HepG2 (cell line): ENCODE measurements around the gene GPR176. TPM values are rescaled to one million over a fixed set of nuclear protein-coding genes. Genes with fewer than 3 reads are reported as not detected.

Experiments
- ATAC-seq: fragments of 200-7000 bp; cut with Tn5 transposase; 3 replicates; pipeline ENCODE4 v1.9.1; 2020; ENCODE audit warnings: mild to moderate bottlenecking, moderate library complexity
- BruUV-seq: library from RNA; stranded (reverse); fragments of 400-500 nt; replicated peaks from 2 replicates; lab custom pipeline; 2021; lab: Mats Ljungman, UMichigan
- CTCF ChIA-PET: fragments of 300-600 bp; formaldehyde crosslinking; extraction: SDS; loops from one replicate; lab custom pipeline; 2021; ENCODE audit warnings: low total read pairs, inconsistent platforms, low intra/inter-chr PET ratio; lab: Yijun Ruan, JAX
- POLR2A ChIA-PET: fragments of 350-600 bp; sonication (Branson Sonifier 250); formaldehyde crosslinking; loops from one replicate; lab custom pipeline; 2020; ENCODE audit warnings: antibody characterized with exemption, inconsistent platforms; lab: Yijun Ruan, JAX
- DNase-seq: peaks from one replicate; pipeline ENCODE4 v3.0.0-alpha.2; 2015; ENCODE audit warnings: low spot score
- FAIRE-seq: peaks from 3 replicates; lab custom pipeline; 2011; peaks lifted over from hg19 to GRCh38; lab: Jason Lieb, UNC
- H2AFZ ChIP-seq: one replicate; pipeline ENCODE4 v1.6.1; 2011; ENCODE audit warnings: low read length, inconsistent platforms
- H3K27ac ChIP-seq: fragments of 300-600 bp; 3 replicates; pipeline ENCODE4 v1.8.0; 2011; ENCODE audit warnings: mixed run types, mild to moderate bottlenecking, mixed read lengths, low read length, inconsistent platforms; ENCODE audit not compliant: insufficient read depth; ENCODE audit errors: extremely low read length
- H3K27me3 ChIP-seq, 2 experiments: fragments of 200-600 bp in 1 of 2; 2 replicates in 1 of 2; 3 replicates in 1 of 2; pipeline versions ENCODE4 v1.6.0 to v1.8.0; 2011; ENCODE audit warnings: low read length in 2 of 2, mild to moderate bottlenecking in 2 of 2, moderate library complexity in 2 of 2, inconsistent platforms in 1 of 2; ENCODE audit not compliant: insufficient read depth in 2 of 2, control insufficient read depth in 1 of 2
- H3K36me3 ChIP-seq, 2 experiments: fragments of 200-600 bp in 1 of 2; replicated peaks in 1 of 2; 2 replicates in 1 of 2; 3 replicates in 1 of 2; pipeline versions ENCODE4 v1.5.1 to v1.8.0; 2011; ENCODE audit warnings: low read length in 2 of 2, inconsistent platforms in 1 of 2; ENCODE audit not compliant: insufficient read depth in 2 of 2, control insufficient read depth in 1 of 2
- H3K4me1 ChIP-seq: 2 replicates; pipeline ENCODE4 v1.5.1; 2012; ENCODE audit warnings: low read length, inconsistent platforms; ENCODE audit not compliant: insufficient read depth
- H3K4me2 ChIP-seq: 2 replicates; pipeline ENCODE4 v1.6.0; 2011; ENCODE audit warnings: low read depth, low read length, inconsistent platforms
- H3K4me3 ChIP-seq, 3 experiments: fragments of 200-600 bp in 1 of 3; sonication (generic), shearing (Covaris generic) in 1 of 3; replicated peaks in 1 of 3; 2 replicates each; pipeline ENCODE4 v1.5.1; 2011 to 2016; ENCODE audit warnings: low read length in 3 of 3, inconsistent platforms in 2 of 3, low read depth in 2 of 3, mild to moderate bottlenecking in 2 of 3, control low read depth in 1 of 3, mixed read lengths in 1 of 3; ENCODE audit not compliant: insufficient read depth in 1 of 3
- H3K79me2 ChIP-seq: one replicate; pipeline ENCODE4 v1.6.1; 2011; ENCODE audit warnings: low read length, inconsistent platforms; ENCODE audit not compliant: insufficient read depth
- H3K9ac ChIP-seq: 2 replicates; pipeline ENCODE4 v1.6.0; 2011; ENCODE audit warnings: mild to moderate bottlenecking, low read depth, low read length, inconsistent platforms; ENCODE audit not compliant: insufficient read depth
- H3K9me3 ChIP-seq: 2 replicates; pipeline ENCODE4 v1.5.1; 2012; ENCODE audit warnings: mild to moderate bottlenecking, low read length
- H4K20me1 ChIP-seq: 2 replicates; pipeline ENCODE4 v1.6.0; 2011; ENCODE audit warnings: inconsistent platforms, mild to moderate bottlenecking, low read length, moderate library complexity; ENCODE audit not compliant: insufficient read depth
- FLYWCH1 ChIP-seq: sonication (generic); formaldehyde crosslinking; IDR thresholded peaks from 2 replicates; pipeline ENCODE4 v1.8.1; 2023; ENCODE audit warnings: mild to moderate bottlenecking, missing genetic modification reagents
- FOXO1 ChIP-seq: sonication (generic); formaldehyde crosslinking; IDR thresholded peaks from 2 replicates; pipeline ENCODE4 v1.4.0; 2020; ENCODE audit warnings: missing genetic modification reagents
- GATAD1 ChIP-seq: IDR thresholded peaks from 2 replicates; pipeline ENCODE4 v1.6.1; 2016; ENCODE audit warnings: missing genetic modification reagents, missing compliant biosample characterization
- KMT2A ChIP-seq: sonication (generic); formaldehyde crosslinking; IDR thresholded peaks from 2 replicates; pipeline ENCODE4 v1.4.0; 2020; ENCODE audit warnings: missing genetic modification reagents
- KMT2B ChIP-seq: IDR thresholded peaks from 2 replicates; pipeline ENCODE4 v1.6.1; 2016; ENCODE audit warnings: missing genetic modification reagents, missing compliant biosample characterization
- MED8 ChIP-seq: sonication (generic); formaldehyde crosslinking; IDR thresholded peaks from 2 replicates; pipeline ENCODE4 v1.8.1; 2023; ENCODE audit warnings: mild to moderate bottlenecking, missing genetic modification reagents; ENCODE audit not compliant: insufficient replicate concordance
- SMAD3 ChIP-seq: sonication (generic); formaldehyde crosslinking; IDR thresholded peaks from 2 replicates; pipeline ENCODE4 v1.4.0; 2020; ENCODE audit warnings: missing genetic modification reagents
- THYN1 ChIP-seq: sonication (generic); formaldehyde crosslinking; IDR thresholded peaks from 2 replicates; pipeline ENCODE4 v1.8.1; 2023; ENCODE audit warnings: low read depth, mild to moderate bottlenecking, moderate library complexity, missing genetic modification reagents, borderline replicate concordance
- UBTF ChIP-seq: sonication (generic); formaldehyde crosslinking; IDR thresholded peaks from 2 replicates; pipeline ENCODE4 v1.4.0; 2020; ENCODE audit warnings: mild to moderate bottlenecking, missing genetic modification reagents
- ZNF317 ChIP-seq: sonication (generic); formaldehyde crosslinking; IDR thresholded peaks from 2 replicates; pipeline ENCODE4 v1.5.0; 2020; ENCODE audit warnings: mild to moderate bottlenecking, missing genetic modification reagents
- ZNF34 ChIP-seq: sonication (generic); formaldehyde crosslinking; IDR thresholded peaks from 2 replicates; pipeline ENCODE4 v1.4.0; 2020; ENCODE audit warnings: mild to moderate bottlenecking, missing genetic modification reagents, borderline replicate concordance
- ZNF691 ChIP-seq: sonication (generic); formaldehyde crosslinking; IDR thresholded peaks from 2 replicates; pipeline ENCODE4 v1.4.0; 2020; ENCODE audit warnings: missing genetic modification reagents, low read depth, mild to moderate bottlenecking, borderline replicate concordance
- ZNF83 ChIP-seq: sonication (generic); formaldehyde crosslinking; IDR thresholded peaks from 2 replicates; pipeline ENCODE4 v1.4.0; 2020; ENCODE audit warnings: missing genetic modification reagents, mild to moderate bottlenecking, borderline replicate concordance
- WGBS: methylation state at CpG from one replicate; pipeline ENCODE4 v1.1.6; 2017; ENCODE audit warnings: low lambda C conversion rate; 5-methylcytosine and 5-hydroxymethylcytosine counted together
- in situ Hi-C: cut with HindIII; loops from 2 replicates; pipeline ENCODE4 v1.10.0; 2017; ENCODE audit warnings: low pct_unique_long_range_greater_than_20kb; ENCODE audit not compliant: extremely low pct_ligation_motif_present
- intact Hi-C: fragments of 100-400 bp; cut with micrococcal nuclease; formaldehyde crosslinking; loops from one replicate; pipeline ENCODE4 v1.10.0; 2022; ENCODE audit not compliant: unreplicated experiment
- polyA plus RNA-seq, 8 experiments: library from polyadenylated mRNA; depleted of rRNA in 3 of 8; stranded (reverse) in 7 of 8; unstranded in 1 of 8; fragments of >200 nt; fragmentation: Illumina TruSeq in 4 of 8; extraction: Trizol in 4 of 8; gene quantifications; 2 replicates each; pipeline versions ENCODE4 v1.2.1 to v1.2.3, GENCODE V29; 2011 to 2016; ENCODE audit warnings: low read depth in 4 of 8, missing spikeins in 1 of 8, mixed read lengths in 1 of 8; ENCODE audit not compliant: insufficient read depth in 1 of 8
- total RNA-seq, 5 experiments: library from RNA; depleted of rRNA; stranded (reverse); fragments of >200 nt; fragmentation: Illumina TruSeq; extraction: Trizol; gene quantifications; 2 replicates each; pipeline ENCODE4 v1.2.3, GENCODE V29; 2016; ENCODE audit warnings: low read depth in 1 of 5
- TF ChIP-seq, protein P1 (sequence below): sonication (generic); formaldehyde crosslinking; IDR thresholded peaks from 2 replicates; pipeline ENCODE4 v1.5.0; 2020; ENCODE audit warnings: mild to moderate bottlenecking, missing genetic modification reagents

The GPR176 gene
- total and polyA plus RNA-seq, 2 of the 13 experiments (the other 11 are each of a cell fraction or from before 2014, with no cell fraction given), result 0.11 to 0.20 TPM

DNA sequence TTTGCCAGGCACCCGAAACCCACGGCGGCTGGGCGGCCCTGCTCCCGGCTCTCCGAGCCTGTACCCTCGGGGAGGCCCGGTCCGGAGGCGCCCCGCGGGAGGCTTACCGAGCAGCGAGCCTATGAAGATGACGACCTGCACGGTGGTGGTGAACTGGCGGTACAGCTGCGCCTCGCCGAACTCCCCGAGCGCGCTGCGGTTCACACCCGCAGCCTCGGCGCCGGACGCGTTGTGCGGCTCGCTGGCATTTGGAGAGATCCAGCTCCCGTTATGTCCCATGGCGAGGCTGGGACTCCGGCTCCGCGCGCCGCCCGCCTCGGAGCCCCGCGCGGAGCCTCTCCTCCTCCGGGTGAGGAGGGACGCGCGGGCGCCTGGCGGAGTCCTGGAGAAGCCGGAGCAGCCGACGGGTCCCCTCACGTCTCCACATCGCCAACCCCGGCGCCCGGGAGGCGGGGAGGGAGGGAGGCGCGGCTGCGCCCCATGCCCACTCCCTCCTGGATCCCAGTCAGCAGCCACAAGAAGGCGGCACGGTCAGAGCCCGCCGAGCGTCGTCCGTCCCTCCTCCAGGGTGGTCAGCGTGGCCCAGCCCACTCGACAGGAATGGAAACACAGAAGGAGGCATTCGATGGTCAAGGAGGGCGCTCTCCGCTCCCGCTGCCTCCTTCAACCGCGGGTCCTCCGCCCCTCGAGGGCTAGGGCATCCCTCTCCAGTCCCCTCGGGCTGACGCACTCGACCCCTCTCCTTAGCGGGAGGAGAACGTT is at the start of gene GPR176 (continued):
- TF ChIP-seq FOXO1 (CRISPR knock-in tag), result no peak
- TF ChIP-seq KMT2B (CRISPR knock-in tag), result no peak

DNA sequence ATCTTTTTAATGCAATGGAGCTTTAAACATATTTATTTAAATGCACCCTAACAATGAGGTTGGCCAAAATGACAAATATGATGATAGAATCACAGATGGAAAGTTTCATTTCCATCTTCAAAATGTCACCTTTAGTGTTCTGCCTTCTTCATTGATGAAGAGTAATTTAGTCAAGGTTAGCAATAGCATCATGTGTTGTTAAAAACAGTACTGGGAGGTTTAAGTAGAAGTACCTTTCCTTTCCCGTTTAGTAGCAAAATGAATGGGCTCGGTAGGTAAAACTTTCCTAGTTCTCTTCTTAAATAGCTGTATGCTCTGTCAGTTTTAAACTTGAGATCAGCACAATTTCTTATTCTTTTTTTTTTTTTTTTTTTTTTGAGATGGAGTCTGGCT is 48.9 kb upstream of the GPR176 start:
- H3K4me1 ChIP-seq, result peaks cover 13% of the 10 kb centered on the region
- no peak overlapping the region for H3K27ac ChIP-seq
- in situ Hi-C loops (no loop called here), intact Hi-C loops (no loop called here)
- 95% methylated on average over 2 of the region's 2 CpGs for WGBS
- no peak overlapping the region for H2AFZ ChIP-seq
- H3K4me2 ChIP-seq, result no peak overlapping the region
- H3K27me3 ChIP-seq, result no peaks in the 10 kb centered on the region
- ChIA-PET POLR2A (no interaction called here), CTCF (no interaction called here)
- no peaks in the 10 kb centered on the region for H4K20me1 ChIP-seq
- H3K36me3 ChIP-seq, result peaks cover 14 to 43% of the 10 kb centered on the region in 2 experiments
- no peaks in the 10 kb centered on the region for H3K79me2 ChIP-seq
- TF ChIP-seq FLYWCH1 (CRISPR knock-in tag), result no peak
- TF ChIP-seq KMT2A (CRISPR knock-in tag), result no peak
- TF ChIP-seq ZNF83 (CRISPR knock-in tag), result no peak
- TF ChIP-seq MED8 (CRISPR knock-in tag), result no peak
- no peak for TF ChIP-seq GATAD1 (CRISPR knock-in tag)
- TF ChIP-seq ZNF317 (CRISPR knock-in tag), result no peak
- TF ChIP-seq SMAD3 (CRISPR knock-in tag), result no peak
- no peak for TF ChIP-seq ZNF691 (CRISPR knock-in tag)
- TF ChIP-seq, protein P1, sequence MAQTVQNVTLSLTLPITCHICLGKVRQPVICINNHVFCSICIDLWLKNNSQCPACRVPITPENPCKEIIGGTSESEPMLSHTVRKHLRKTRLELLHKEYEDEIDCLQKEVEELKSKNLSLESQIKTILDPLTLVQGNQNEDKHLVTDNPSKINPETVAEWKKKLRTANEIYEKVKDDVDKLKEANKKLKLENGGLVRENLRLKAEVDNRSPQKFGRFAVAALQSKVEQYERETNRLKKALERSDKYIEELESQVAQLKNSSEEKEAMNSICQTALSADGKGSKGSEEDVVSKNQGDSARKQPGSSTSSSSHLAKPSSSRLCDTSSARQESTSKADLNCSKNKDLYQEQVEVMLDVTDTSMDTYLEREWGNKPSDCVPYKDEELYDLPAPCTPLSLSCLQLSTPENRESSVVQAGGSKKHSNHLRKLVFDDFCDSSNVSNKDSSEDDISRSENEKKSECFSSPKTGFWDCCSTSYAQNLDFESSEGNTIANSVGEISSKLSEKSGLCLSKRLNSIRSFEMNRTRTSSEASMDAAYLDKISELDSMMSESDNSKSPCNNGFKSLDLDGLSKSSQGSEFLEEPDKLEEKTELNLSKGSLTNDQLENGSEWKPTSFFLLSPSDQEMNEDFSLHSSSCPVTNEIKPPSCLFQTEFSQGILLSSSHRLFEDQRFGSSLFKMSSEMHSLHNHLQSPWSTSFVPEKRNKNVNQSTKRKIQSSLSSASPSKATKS (CRISPR knock-in tag), result no peak
- no peak for TF ChIP-seq UBTF (CRISPR knock-in tag)
- TF ChIP-seq THYN1 (CRISPR knock-in tag), result no peak
- TF ChIP-seq ZNF34 (CRISPR knock-in tag), result no peak
- H3K9me3 ChIP-seq, result no peaks in the 10 kb centered on the region
- ATAC-seq (no peak), DNase-seq (no peak), FAIRE-seq (no peak)
- H3K9ac ChIP-seq, result no peak overlapping the region
- no peak overlapping the region for H3K4me3 ChIP-seq
- BruUV-seq, result no TSS peak
